HEK293 (cell line): ENCODE results near the gene CEBPE.

ENCODE experiments used
- CTCF ChIA-PET: fragments of 350-600 bp; formaldehyde crosslinking; extraction: SDS; loops from one replicate; lab custom pipeline; 2021; ENCODE audit warnings: antibody characterized with exemption; lab: Yijun Ruan, JAX
- POLR2A ChIA-PET: fragments of 300-600 bp; formaldehyde crosslinking; extraction: SDS; loops from one replicate; lab custom pipeline; 2020; ENCODE audit warnings: antibody characterized with exemption, inconsistent platforms; lab: Yijun Ruan, JAX
- H3K27ac ChIP-seq: fragments of 200-500 bp; sonication (Bioruptor generic); 2 replicates; pipeline ENCODE4 v1.5.1; 2014; ENCODE audit warnings: low read depth, low read length, control low read depth, inconsistent platforms; ENCODE audit errors: extremely low read depth
- H3K36me3 ChIP-seq, 2 experiments: fragments of 200-500 bp in 1 of 2; sonication (Bioruptor generic) in 1 of 2; 1 replicate in 1 of 2; 2 replicates in 1 of 2; pipeline ENCODE4 v1.5.1; 2014 to 2017; ENCODE audit warnings: inconsistent platforms in 2 of 2, low read length in 2 of 2; ENCODE audit not compliant: control insufficient read depth in 2 of 2, insufficient read depth in 1 of 2
- H3K4me1 ChIP-seq: fragments of 200-500 bp; sonication (Bioruptor generic); 2 replicates; pipeline ENCODE4 v1.5.1; 2014; ENCODE audit warnings: mild to moderate bottlenecking, low read length, inconsistent platforms; ENCODE audit not compliant: control insufficient read depth, insufficient read depth
- H3K4me3 ChIP-seq: 2 replicates; pipeline ENCODE4 v1.5.1; 2011; ENCODE audit warnings: low read depth, mild to moderate bottlenecking, control low read depth, low read length, moderate library complexity
- H3K9me3 ChIP-seq: fragments of 200-500 bp; sonication (Bioruptor generic); 2 replicates; pipeline ENCODE4 v1.5.1; 2014; ENCODE audit warnings: low read depth, low read length, inconsistent platforms; ENCODE audit not compliant: control insufficient read depth, insufficient read depth
- IKZF3 ChIP-seq: fragments of 450-650 bp; IDR thresholded peaks from 2 replicates; pipeline ENCODE4 v1.5.0; 2018; ENCODE audit warnings: missing biosample characterization, mild to moderate bottlenecking, missing genetic modification characterization, moderate library complexity
- PRDM1 ChIP-seq: fragments of 450-650 bp; formaldehyde crosslinking; IDR thresholded peaks from 2 replicates; pipeline ENCODE4; 2016; ENCODE audit warnings: missing biosample characterization, missing genetic modification characterization
- SCRT2 ChIP-seq: fragments of 450-650 bp; formaldehyde crosslinking; IDR thresholded peaks from 2 replicates; pipeline ENCODE4 v1.5.1; 2016; ENCODE audit warnings: missing biosample characterization, missing genetic modification characterization
- SP3 ChIP-seq: fragments of 450-650 bp; formaldehyde crosslinking; IDR thresholded peaks from 2 replicates; pipeline ENCODE4 v1.5.1; 2016; ENCODE audit warnings: missing biosample characterization, missing genetic modification characterization
- YY2 ChIP-seq: fragments of 450-650 bp; formaldehyde crosslinking; IDR thresholded peaks from 2 replicates; pipeline ENCODE4 v1.5.1; 2016; ENCODE audit warnings: missing biosample characterization, missing genetic modification characterization
- ZBTB17 ChIP-seq: fragments of 450-650 bp; formaldehyde crosslinking; IDR thresholded peaks from 2 replicates; pipeline ENCODE4 v1.5.1; 2016; ENCODE audit warnings: missing biosample characterization, missing genetic modification characterization
- ZEB2 ChIP-seq: fragments of 450-650 bp; formaldehyde crosslinking; IDR thresholded peaks from 2 replicates; pipeline ENCODE4 v1.5.1; 2016; ENCODE audit warnings: missing biosample characterization, missing genetic modification characterization
- ZNF138 ChIP-seq: fragments of 450-650 bp; formaldehyde crosslinking; IDR thresholded peaks from 2 replicates; pipeline ENCODE4 v1.5.1; 2016; ENCODE audit warnings: missing biosample characterization, missing genetic modification characterization, borderline replicate concordance
- ZNF16 ChIP-seq: fragments of 450-650 bp; formaldehyde crosslinking; IDR thresholded peaks from 2 replicates; pipeline ENCODE4 v1.5.1; 2016; ENCODE audit warnings: low read depth, missing biosample characterization, missing genetic modification characterization
- ZNF174 ChIP-seq: fragments of 450-650 bp; formaldehyde crosslinking; IDR thresholded peaks from 2 replicates; pipeline ENCODE4 v1.5.0; 2017; ENCODE audit warnings: missing biosample characterization, mild to moderate bottlenecking, missing genetic modification characterization
- ZNF2 ChIP-seq: fragments of 450-650 bp; formaldehyde crosslinking; IDR thresholded peaks from 2 replicates; pipeline ENCODE4 v1.5.1; 2016; ENCODE audit warnings: missing biosample characterization, missing genetic modification characterization
- ZNF239 ChIP-seq: fragments of 450-650 bp; formaldehyde crosslinking; IDR thresholded peaks from 2 replicates; pipeline ENCODE4 v1.5.1; 2016; ENCODE audit warnings: missing biosample characterization, missing genetic modification characterization
- ZNF24 ChIP-seq: fragments of 450-650 bp; formaldehyde crosslinking; IDR thresholded peaks from 2 replicates; pipeline ENCODE4 v1.5.1; 2016; ENCODE audit warnings: missing biosample characterization, missing genetic modification characterization
- ZNF324 ChIP-seq: fragments of 450-650 bp; formaldehyde crosslinking; IDR thresholded peaks from 2 replicates; pipeline ENCODE4 v1.5.1; 2016; ENCODE audit warnings: missing biosample characterization, missing genetic modification characterization
- ZNF394 ChIP-seq: fragments of 450-650 bp; formaldehyde crosslinking; IDR thresholded peaks from 2 replicates; pipeline ENCODE4 v1.5.1; 2016; ENCODE audit warnings: missing biosample characterization, missing genetic modification characterization, mild to moderate bottlenecking, moderate library complexity, borderline replicate concordance
- ZNF501 ChIP-seq: fragments of 450-650 bp; formaldehyde crosslinking; IDR thresholded peaks from 2 replicates; pipeline ENCODE4 v1.5.1; 2016; ENCODE audit warnings: missing biosample characterization, missing genetic modification characterization
- ZNF600 ChIP-seq: fragments of 450-650 bp; formaldehyde crosslinking; IDR thresholded peaks from 2 replicates; pipeline ENCODE4 v1.5.1; 2016; ENCODE audit warnings: missing biosample characterization, missing genetic modification characterization
- ZNF701 ChIP-seq: fragments of 450-650 bp; formaldehyde crosslinking; IDR thresholded peaks from 2 replicates; pipeline ENCODE4 v1.5.1; 2016; ENCODE audit warnings: missing biosample characterization, missing genetic modification characterization
- ZSCAN16 ChIP-seq: fragments of 450-650 bp; formaldehyde crosslinking; IDR thresholded peaks from 2 replicates; pipeline ENCODE4 v1.5.1; 2016; ENCODE audit warnings: missing biosample characterization, missing genetic modification characterization
- ZXDB ChIP-seq: fragments of 450-650 bp; formaldehyde crosslinking; IDR thresholded peaks from 2 replicates; pipeline ENCODE4 v1.5.1; 2016; ENCODE audit warnings: missing biosample characterization, missing genetic modification characterization
- TF ChIP-seq, protein P1 (sequence below): fragments of 450-650 bp; formaldehyde crosslinking; IDR thresholded peaks from 2 replicates; pipeline ENCODE4 v1.5.1; 2017; ENCODE audit warnings: missing biosample characterization, missing genetic modification characterization
- TF ChIP-seq, protein P2 (sequence below): fragments of 450-650 bp; formaldehyde crosslinking; IDR thresholded peaks from 2 replicates; pipeline ENCODE4 v1.5.1; 2016; ENCODE audit warnings: missing biosample characterization, missing genetic modification characterization
- TF ChIP-seq, protein P3 (sequence below): fragments of 450-650 bp; formaldehyde crosslinking; IDR thresholded peaks from 2 replicates; pipeline ENCODE4 v1.5.1; 2017; ENCODE audit warnings: missing biosample characterization, missing genetic modification characterization
- TF ChIP-seq, protein P4 (sequence below): fragments of 450-650 bp; formaldehyde crosslinking; conservative IDR thresholded peaks from 2 replicates; pipeline ENCODE4 v1.5.1; 2016; ENCODE audit warnings: low read depth, missing biosample characterization, missing genetic modification characterization
- TF ChIP-seq, protein P5 (sequence below): fragments of 450-650 bp; formaldehyde crosslinking; IDR thresholded peaks from 2 replicates; pipeline ENCODE4 v1.5.1; 2016; ENCODE audit warnings: missing biosample characterization, missing genetic modification characterization

Gene CEBPE

DNA sequence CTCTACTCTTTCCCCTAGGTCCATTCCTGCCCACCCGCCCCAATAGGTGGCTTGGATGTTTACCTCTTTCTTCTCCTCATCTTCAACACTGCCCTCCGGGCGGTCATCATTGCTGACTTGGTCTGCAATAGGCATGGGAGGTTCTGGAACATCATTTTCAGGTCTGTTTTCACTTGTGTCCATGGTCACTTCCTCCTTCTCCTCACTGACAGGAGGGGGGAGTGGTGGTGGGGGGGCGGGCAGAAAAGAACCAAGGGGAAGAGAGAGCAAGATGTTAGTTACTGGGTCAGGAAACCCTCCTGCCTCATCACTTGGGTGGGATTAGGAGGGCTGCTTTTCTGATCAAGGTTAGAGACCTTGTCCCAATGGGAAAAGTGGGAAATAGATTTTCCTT is 49.6 kb downstream of the CEBPE start:
- CTCF ChIA-PET: interaction anchor here (0.6 to 4.0 kb wide), 47 partner anchors 9 to 391 kb away, joined by 3 to 58 read pairs (median 5); partner anchors contain the start of genes ACIN1, AJUBA, C14orf119 and CDH24
- TF ChIP-seq IKZF3 (tag by site-specific recombination) (no peak), YY2 (tag by site-specific recombination) (no peak), ZNF600 (tag by site-specific recombination) (peak; percentile 73; the same call in 1 of the 2 replicates)
- POLR2A ChIA-PET: interaction anchor here (0.7 to 2.0 kb wide), 10 partner anchors 11 to 140 kb away, joined by 3 to 20 read pairs (median 6); partner anchors contain the start of genes ACIN1, AJUBA, C14orf119 and PRMT5
- H3K27ac ChIP-seq: peak overlapping the region; percentile 66
- no peaks in the 10 kb centered on the region for H3K9me3 ChIP-seq
- H3K36me3 ChIP-seq: peaks cover 29 to 59% of the 10 kb centered on the region in 2 experiments
- no peak overlapping the region for H3K4me3 ChIP-seq
- peaks cover 16% of the 10 kb centered on the region for H3K4me1 ChIP-seq

DNA sequence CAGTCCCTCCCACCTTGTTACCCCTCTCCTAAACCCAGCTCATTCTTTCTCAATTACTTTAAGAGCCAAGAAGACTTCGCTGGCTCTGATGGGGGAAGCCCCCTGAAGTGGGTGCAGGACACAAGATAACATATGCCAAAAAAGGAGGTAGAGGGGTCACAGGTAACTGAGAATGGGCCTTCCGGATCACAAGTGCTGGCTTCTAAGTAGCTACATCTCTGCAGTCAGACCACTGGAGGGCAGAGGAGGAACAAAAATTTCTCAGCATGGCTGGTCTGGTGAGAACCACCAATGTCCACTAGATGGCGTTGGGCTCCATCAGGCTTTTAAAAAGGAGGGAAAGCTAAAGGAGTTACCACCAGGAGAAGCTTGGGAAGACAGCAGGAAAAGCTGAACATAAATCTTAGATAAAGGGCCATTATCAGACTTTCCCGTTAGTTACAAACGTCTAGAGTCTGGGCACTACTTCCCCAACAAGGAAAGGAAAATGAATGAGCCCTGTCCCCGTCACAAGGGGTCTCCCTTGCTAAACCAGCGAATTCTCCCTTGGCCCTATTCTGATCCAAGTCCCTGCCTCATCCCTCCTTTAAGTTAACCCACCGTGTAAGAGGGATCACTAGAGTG is 50.2 kb downstream of the CEBPE start:
- Histone ChIP-seq H3K4me3 (0 out of 2 replicates have a peak overlapping the region, but pooled peaks have one; percentile 5), H3K9me3 (no peaks in the 10 kb centered on the region), H3K27ac (peak overlapping the region; percentile 66), H3K36me3 (peaks cover 31 to 63% of the 10 kb centered on the region in 2 experiments), H3K4me1 (peaks cover 16% of the 10 kb centered on the region)
- CTCF ChIA-PET: interaction anchor here (0.6 to 3.4 kb wide), 59 partner anchors 9 to 941 kb away, joined by 3 to 58 read pairs (median 5); partner anchors contain the start of genes ACIN1, AJUBA, C14orf119 and CDH24
- POLR2A ChIA-PET: interaction anchor here (0.6 to 2.0 kb wide), 12 partner anchors 10 to 140 kb away, joined by 3 to 20 read pairs (median 4); partner anchors contain the start of genes ACIN1, AJUBA, C14orf119 and PRMT5
- TF ChIP-seq ZNF239 (tag by site-specific recombination) (no peak), ZNF16 (no peak), ZNF138 (tag by site-specific recombination) (no peak), PRDM1 (tag by site-specific recombination) (peak; percentile 90), ZXDB (tag by site-specific recombination) (peak; percentile 28; the same call in 1 of the 2 replicates), SCRT2 (no peak), ZBTB17 (tag by site-specific recombination) (peak; percentile 35; the same call in 1 of the 2 replicates), ZSCAN16 (tag by site-specific recombination) (no peak), ZNF600 (tag by site-specific recombination) (no peak), ZNF501 (tag by site-specific recombination) (no peak), ZNF2 (peak; percentile 37; the same call in 1 of the 2 replicates), SP3 (tag by site-specific recombination) (0 out of 2 replicates have a peak, but pooled peaks have one; percentile 18), ZNF701 (tag by site-specific recombination) (no peak), ZNF174 (tag by site-specific recombination) (no peak), ZEB2 (peak; percentile 55; the same call in 1 of the 2 replicates), ZNF324 (tag by site-specific recombination) (no peak), ZNF24 (tag by site-specific recombination) (no peak), ZNF394 (tag by site-specific recombination) (peak; percentile 91)
- TF ChIP-seq, protein P1, sequence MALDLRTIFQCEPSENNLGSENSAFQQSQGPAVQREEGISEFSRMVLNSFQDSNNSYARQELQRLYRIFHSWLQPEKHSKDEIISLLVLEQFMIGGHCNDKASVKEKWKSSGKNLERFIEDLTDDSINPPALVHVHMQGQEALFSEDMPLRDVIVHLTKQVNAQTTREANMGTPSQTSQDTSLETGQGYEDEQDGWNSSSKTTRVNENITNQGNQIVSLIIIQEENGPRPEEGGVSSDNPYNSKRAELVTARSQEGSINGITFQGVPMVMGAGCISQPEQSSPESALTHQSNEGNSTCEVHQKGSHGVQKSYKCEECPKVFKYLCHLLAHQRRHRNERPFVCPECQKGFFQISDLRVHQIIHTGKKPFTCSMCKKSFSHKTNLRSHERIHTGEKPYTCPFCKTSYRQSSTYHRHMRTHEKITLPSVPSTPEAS (tag by site-specific recombination): no peak
- TF ChIP-seq, protein P2, sequence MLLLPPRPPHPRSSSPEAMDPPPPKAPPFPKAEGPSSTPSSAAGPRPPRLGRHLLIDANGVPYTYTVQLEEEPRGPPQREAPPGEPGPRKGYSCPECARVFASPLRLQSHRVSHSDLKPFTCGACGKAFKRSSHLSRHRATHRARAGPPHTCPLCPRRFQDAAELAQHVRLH: no peak
- TF ChIP-seq, protein P3, sequence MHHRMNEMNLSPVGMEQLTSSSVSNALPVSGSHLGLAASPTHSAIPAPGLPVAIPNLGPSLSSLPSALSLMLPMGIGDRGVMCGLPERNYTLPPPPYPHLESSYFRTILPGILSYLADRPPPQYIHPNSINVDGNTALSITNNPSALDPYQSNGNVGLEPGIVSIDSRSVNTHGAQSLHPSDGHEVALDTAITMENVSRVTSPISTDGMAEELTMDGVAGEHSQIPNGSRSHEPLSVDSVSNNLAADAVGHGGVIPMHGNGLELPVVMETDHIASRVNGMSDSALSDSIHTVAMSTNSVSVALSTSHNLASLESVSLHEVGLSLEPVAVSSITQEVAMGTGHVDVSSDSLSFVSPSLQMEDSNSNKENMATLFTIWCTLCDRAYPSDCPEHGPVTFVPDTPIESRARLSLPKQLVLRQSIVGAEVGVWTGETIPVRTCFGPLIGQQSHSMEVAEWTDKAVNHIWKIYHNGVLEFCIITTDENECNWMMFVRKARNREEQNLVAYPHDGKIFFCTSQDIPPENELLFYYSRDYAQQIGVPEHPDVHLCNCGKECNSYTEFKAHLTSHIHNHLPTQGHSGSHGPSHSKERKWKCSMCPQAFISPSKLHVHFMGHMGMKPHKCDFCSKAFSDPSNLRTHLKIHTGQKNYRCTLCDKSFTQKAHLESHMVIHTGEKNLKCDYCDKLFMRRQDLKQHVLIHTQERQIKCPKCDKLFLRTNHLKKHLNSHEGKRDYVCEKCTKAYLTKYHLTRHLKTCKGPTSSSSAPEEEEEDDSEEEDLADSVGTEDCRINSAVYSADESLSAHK (tag by site-specific recombination): no peak
- TF ChIP-seq, protein P4, sequence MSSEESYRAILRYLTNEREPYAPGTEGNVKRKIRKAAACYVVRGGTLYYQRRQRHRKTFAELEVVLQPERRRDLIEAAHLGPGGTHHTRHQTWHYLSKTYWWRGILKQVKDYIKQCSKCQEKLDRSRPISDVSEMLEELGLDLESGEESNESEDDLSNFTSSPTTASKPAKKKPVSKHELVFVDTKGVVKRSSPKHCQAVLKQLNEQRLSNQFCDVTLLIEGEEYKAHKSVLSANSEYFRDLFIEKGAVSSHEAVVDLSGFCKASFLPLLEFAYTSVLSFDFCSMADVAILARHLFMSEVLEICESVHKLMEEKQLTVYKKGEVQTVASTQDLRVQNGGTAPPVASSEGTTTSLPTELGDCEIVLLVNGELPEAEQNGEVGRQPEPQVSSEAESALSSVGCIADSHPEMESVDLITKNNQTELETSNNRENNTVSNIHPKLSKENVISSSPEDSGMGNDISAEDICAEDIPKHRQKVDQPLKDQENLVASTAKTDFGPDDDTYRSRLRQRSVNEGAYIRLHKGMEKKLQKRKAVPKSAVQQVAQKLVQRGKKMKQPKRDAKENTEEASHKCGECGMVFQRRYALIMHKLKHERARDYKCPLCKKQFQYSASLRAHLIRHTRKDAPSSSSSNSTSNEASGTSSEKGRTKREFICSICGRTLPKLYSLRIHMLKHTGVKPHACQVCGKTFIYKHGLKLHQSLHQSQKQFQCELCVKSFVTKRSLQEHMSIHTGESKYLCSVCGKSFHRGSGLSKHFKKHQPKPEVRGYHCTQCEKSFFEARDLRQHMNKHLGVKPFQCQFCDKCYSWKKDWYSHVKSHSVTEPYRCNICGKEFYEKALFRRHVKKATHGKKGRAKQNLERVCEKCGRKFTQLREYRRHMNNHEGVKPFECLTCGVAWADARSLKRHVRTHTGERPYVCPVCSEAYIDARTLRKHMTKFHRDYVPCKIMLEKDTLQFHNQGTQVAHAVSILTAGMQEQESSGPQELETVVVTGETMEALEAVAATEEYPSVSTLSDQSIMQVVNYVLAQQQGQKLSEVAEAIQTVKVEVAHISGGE: peak; percentile 78
- TF ChIP-seq, protein P5, sequence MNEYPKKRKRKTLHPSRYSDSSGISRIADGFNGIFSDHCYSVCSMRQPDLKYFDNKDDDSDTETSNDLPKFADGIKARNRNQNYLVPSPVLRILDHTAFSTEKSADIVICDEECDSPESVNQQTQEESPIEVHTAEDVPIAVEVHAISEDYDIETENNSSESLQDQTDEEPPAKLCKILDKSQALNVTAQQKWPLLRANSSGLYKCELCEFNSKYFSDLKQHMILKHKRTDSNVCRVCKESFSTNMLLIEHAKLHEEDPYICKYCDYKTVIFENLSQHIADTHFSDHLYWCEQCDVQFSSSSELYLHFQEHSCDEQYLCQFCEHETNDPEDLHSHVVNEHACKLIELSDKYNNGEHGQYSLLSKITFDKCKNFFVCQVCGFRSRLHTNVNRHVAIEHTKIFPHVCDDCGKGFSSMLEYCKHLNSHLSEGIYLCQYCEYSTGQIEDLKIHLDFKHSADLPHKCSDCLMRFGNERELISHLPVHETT (tag by site-specific recombination): 0 out of 2 replicates have a peak, but pooled peaks have one; percentile 38
